Astrocyte (in vitro differentiated cells and primary cell): ENCODE results near the gene C1R. TPM values are rescaled to one million over a fixed set of nuclear protein-coding genes. Genes with fewer than 3 reads are reported as not detected.

ENCODE experiments used
- DNase-seq: peaks from one replicate; pipeline ENCODE4 v3.0.0-alpha.2; 2010; ENCODE audit warnings: low read depth
- FAIRE-seq: peaks from 2 replicates; lab custom pipeline; 2011; peaks lifted over from hg19 to GRCh38; lab: Jason Lieb, UNC
- H2AFZ ChIP-seq: 2 replicates; pipeline ENCODE4 v1.6.0; 2012; ENCODE audit warnings: low read depth, low read length, inconsistent platforms
- H3K27ac ChIP-seq: 2 replicates; pipeline ENCODE4 v1.5.1; 2011; ENCODE audit warnings: low read depth, low read length, inconsistent platforms
- H3K27me3 ChIP-seq: 2 replicates; pipeline ENCODE4 v1.6.0; 2011; ENCODE audit warnings: low read length, inconsistent platforms; ENCODE audit not compliant: insufficient read depth
- H3K36me3 ChIP-seq: 2 replicates; pipeline ENCODE4 v1.5.1; 2011; ENCODE audit warnings: low read length, inconsistent platforms; ENCODE audit not compliant: insufficient read depth
- H3K4me1 ChIP-seq: 2 replicates; pipeline ENCODE4 v1.5.1; 2011; ENCODE audit warnings: low read length, inconsistent platforms; ENCODE audit not compliant: insufficient read depth
- H3K4me2 ChIP-seq: 2 replicates; pipeline ENCODE4 v1.6.0; 2012; ENCODE audit warnings: low read length, inconsistent platforms
- H3K4me3 ChIP-seq: 2 replicates; pipeline ENCODE4 v1.5.1; 2011; ENCODE audit warnings: low read depth, mild to moderate bottlenecking, low read length, inconsistent platforms; ENCODE audit not compliant: insufficient read depth
- H3K79me2 ChIP-seq: 2 replicates; pipeline ENCODE4 v1.6.0; 2012; ENCODE audit warnings: mild to moderate bottlenecking, low read length, inconsistent platforms; ENCODE audit not compliant: insufficient read depth
- H3K9ac ChIP-seq: 2 replicates; pipeline ENCODE4 v1.6.0; 2012; ENCODE audit warnings: mild to moderate bottlenecking, low read length, inconsistent platforms
- H3K9me3 ChIP-seq: 2 replicates; pipeline ENCODE4 v1.5.1; 2012; ENCODE audit warnings: low read depth, mild to moderate bottlenecking, low read length, inconsistent platforms; ENCODE audit not compliant: insufficient read depth
- H4K20me1 ChIP-seq: 2 replicates; pipeline ENCODE4 v1.6.0; 2012; ENCODE audit warnings: low read length, inconsistent platforms; ENCODE audit not compliant: insufficient read depth
- H3K27ac Mint-ChIP-seq: one replicate; pipeline ENCODE4 v1.8.0; 2021; ENCODE audit warnings: mild to moderate bottlenecking, mixed read lengths; ENCODE audit not compliant: unreplicated experiment
- H3K27me3 Mint-ChIP-seq: one replicate; pipeline ENCODE4 v1.8.0; 2021; ENCODE audit warnings: low read depth, mixed read lengths; ENCODE audit not compliant: unreplicated experiment
- H3K36me3 Mint-ChIP-seq: one replicate; pipeline ENCODE4 v1.8.0; 2021; ENCODE audit warnings: low read depth, mixed read lengths; ENCODE audit not compliant: unreplicated experiment
- H3K4me1 Mint-ChIP-seq: one replicate; pipeline ENCODE4 v1.8.0; 2021; ENCODE audit warnings: low read depth, mixed read lengths; ENCODE audit not compliant: unreplicated experiment
- H3K4me3 Mint-ChIP-seq: one replicate; pipeline ENCODE4 v1.8.0; 2021; ENCODE audit warnings: mild to moderate bottlenecking, moderate library complexity, mixed read lengths; ENCODE audit not compliant: unreplicated experiment
- H3K9me3 Mint-ChIP-seq: one replicate; pipeline ENCODE4 v1.8.0; 2021; ENCODE audit warnings: mild to moderate bottlenecking, mixed read lengths; ENCODE audit not compliant: unreplicated experiment
- CTCF ChIP-seq: IDR thresholded peaks from 2 replicates; pipeline ENCODE4 v1.5.1; 2011; ENCODE audit warnings: low read depth, mild to moderate bottlenecking, inconsistent platforms, low read length, moderate library complexity; ENCODE audit not compliant: insufficient read depth
- EZH2 ChIP-seq: IDR thresholded peaks from 2 replicates; pipeline ENCODE4 v1.6.1; 2012; ENCODE audit warnings: mild to moderate bottlenecking, low read length, inconsistent platforms; ENCODE audit not compliant: insufficient read depth
- total RNA-seq: library from RNA; stranded (reverse); gene quantifications from 2 replicates; pipeline ENCODE4 v1.2.1, GENCODE V29; 2021

Gene C1R
- total RNA-seq, 1 donor from 2014 or later: 0.86 TPM

GRCh38 chr12:7072035-7072434 lies 20.2 kb downstream of the C1R start:
- Mint-ChIP-seq H3K27ac (no peak overlapping the region), H3K9me3 (peaks cover 10% of the 10 kb centered on the region), H3K36me3 (peaks cover 5% of the 10 kb centered on the region), H3K4me3 (no peak overlapping the region), H3K27me3 (peaks cover 52% of the 10 kb centered on the region), H3K4me1 (peaks cover 11% of the 10 kb centered on the region)
- Histone ChIP-seq H3K36me3 (no peaks in the 10 kb centered on the region), H3K4me2 (no peak overlapping the region), H4K20me1 (no peaks in the 10 kb centered on the region), H3K27me3 (peaks cover 27% of the 10 kb centered on the region), H3K79me2 (no peaks in the 10 kb centered on the region), H2AFZ (no peak overlapping the region), H3K4me3 (no peak overlapping the region), H3K9ac (no peak overlapping the region), H3K9me3 (no peaks in the 10 kb centered on the region), H3K4me1 (no peaks in the 10 kb centered on the region), H3K27ac (no peak overlapping the region)
- TF ChIP-seq CTCF (no peak), EZH2 (no peak)
- no peak for DNase-seq
- no peak for FAIRE-seq

- H2AFZ ChIP-seq: no peak overlapping the region
- no peak for FAIRE-seq
- peaks cover 49% of the 10 kb centered on the region for H3K27me3 Mint-ChIP-seq
Measured at GRCh38 chr12:7069386-7069785, 22.9 kb downstream of the C1R start.

More at GRCh38 chr12:7069386-7069785, 22.9 kb downstream of the C1R start:
- H3K27me3 ChIP-seq: peaks cover 21% of the 10 kb centered on the region
- no peaks in the 10 kb centered on the region for H3K79me2 ChIP-seq
- H3K4me3 ChIP-seq: no peak overlapping the region
- no peak overlapping the region for H3K4me2 ChIP-seq
- H3K9ac ChIP-seq: no peak overlapping the region
- DNase-seq: no peak
- H3K27ac Mint-ChIP-seq: no peak overlapping the region
- no peaks in the 10 kb centered on the region for H4K20me1 ChIP-seq
- H3K4me1 Mint-ChIP-seq: peaks cover 11% of the 10 kb centered on the region
- no peaks in the 10 kb centered on the region for H3K36me3 ChIP-seq
- no peak overlapping the region for H3K4me3 Mint-ChIP-seq
- no peaks in the 10 kb centered on the region for H3K4me1 ChIP-seq
- no peak for TF ChIP-seq CTCF
- TF ChIP-seq EZH2: no peak
- H3K27ac ChIP-seq: no peak overlapping the region
- H3K9me3 ChIP-seq: no peaks in the 10 kb centered on the region
- H3K36me3 Mint-ChIP-seq: peaks cover 5% of the 10 kb centered on the region
- H3K9me3 Mint-ChIP-seq: peaks cover 11% of the 10 kb centered on the region
